Measurements from ENCODE around the gene KIRREL3. TPM values are rescaled to one million over a fixed set of nuclear protein-coding genes. Genes with fewer than 3 reads are reported as not detected.
A peak's percentile ranks its signal among the peaks of the same experiment; 100 is the strongest.

KIRREL3 gene
- total RNA-seq, 1 donor from 2014 or later, result 1.6 TPM

DNA sequence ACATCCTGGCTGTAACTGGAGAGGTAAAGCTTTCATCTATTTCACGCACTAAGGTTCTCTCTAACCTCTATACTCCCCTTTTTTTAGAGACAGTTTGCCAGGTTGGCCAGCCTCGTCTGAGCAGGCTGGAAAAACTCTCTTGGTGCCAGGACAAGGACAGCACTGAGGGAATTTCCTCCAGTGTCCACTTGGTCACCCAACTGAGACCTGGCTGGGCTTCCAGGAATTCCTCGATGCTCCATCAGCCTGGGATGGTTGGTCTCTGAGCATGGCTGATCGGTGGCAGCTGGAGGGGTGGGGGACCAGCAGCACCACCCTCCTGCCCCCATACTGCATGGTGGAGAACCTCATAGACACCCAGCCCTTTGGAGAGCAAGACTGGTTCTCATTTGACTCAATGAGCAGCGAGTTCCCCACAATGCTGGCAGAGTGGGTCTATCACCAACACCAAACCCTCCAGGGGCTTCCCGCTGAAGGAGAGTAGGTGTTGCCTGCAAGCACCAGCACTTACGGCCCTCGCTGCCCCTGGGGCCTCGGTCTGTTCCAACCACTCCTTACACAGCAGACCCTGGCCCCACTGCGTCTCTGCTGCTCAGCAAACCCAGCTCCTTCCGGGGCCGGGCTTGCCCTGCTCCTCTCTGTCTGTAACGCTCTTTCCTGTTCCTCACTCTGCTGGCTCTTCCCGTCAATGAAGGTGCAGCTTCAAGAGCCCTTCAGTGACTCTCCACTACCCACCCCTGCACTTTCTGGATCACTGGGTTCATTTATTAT lies 522.9 kb downstream of the KIRREL3 start:
- no peak for DNase-seq (ENCODE audit: low read depth)

DNA sequence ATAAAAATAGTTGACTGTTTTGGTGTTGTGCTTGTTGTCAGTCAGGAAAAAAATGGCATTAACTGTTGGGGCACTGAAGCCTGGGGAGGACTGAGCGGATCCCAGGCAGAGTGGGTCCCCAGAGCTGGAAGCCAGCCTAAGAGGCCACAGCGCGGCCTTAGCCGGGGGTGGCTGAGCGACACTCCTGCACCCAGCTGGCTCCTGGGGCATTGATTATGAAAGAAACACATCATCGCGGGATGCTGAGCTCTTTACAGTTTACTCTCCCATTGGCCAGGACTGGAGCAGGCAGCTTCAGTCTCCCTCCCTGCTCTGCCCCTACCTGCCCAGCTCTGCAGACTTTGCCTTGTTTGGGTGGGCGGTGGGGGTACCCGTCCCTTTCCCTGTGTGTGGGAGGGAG lies 523.6 kb downstream of the KIRREL3 start:
- DNase-seq (ENCODE audit: low read depth), result no peak

DNA sequence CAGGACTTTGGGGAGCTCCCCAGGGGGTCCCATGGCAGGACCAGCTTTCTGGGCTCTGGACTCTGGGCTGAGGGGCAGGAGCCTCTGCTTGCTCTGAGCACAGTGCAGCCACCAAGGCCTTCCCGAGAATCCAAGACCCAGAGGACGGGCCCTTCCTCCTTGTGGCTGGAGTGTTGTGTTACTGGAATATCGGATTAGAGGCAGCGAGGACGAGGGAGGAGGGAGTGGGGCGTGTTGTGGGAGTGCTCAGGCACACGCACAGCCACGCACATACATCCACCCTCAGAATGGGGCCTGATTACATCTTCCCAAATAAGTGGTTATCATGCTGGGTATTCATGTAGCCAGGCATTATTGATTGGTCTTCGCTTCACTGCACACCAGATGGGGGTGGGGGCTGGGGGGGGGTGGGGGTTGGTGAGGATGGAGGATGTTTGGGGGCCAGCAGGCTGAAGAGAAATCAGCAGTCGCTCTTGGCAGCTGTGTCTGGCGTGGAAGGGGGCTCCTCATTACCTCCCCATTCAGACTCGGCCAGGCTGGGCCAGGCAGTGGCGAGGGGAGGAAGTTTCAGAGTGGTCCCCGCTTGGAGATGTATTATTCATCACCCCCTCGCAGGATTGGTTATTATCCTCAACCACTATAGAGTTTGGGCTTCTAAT lies 524.2 kb downstream of the KIRREL3 start:
- DNase-seq (ENCODE audit: low read depth), result no peak

DNA sequence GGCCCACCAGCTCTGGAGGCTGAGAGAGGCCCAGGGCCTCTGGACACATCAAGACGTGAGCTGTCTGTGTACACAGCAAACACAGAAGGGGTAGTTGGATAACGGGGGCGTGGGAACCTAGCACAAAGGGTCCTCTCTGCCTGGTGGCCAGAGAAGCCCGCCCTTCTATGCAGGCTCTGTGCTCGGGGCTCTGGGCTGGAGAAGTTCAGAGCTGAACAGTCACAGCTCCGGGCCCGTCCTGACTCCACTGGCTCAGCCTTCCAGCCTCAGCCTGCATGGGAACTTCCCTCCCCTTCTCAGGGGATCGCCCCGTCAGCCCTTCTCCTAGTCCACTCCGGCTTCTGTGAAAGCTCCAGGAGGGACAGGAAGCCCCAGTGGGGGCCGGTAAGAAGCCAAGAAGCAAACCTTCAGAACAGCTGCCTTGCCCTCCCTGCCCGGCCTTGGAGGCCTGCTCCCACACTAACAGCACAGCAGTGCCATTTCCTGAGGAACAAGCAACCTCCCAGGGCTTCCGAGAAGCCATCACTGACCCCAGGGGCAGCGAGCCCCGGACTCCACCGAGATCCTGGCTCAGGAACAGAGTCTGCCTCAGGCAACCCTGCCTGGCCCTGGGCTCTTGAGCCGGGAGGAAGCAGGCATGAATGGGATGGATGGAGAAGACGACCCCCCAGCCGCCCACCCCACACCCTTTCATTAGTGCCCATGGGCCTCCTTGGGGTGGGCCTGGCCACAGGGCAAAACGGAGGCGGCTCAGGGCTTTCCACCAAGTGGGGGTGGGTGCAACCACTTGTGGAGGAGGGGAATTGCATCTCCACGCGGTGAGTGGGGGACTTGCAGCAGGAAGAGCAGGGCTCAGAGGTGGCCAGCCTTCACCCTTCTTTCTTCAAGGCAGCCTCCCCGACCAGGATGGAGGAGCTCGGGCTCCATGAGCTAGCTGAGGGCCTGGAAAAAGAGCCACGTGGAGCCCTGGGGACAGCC lies 525.3 kb downstream of the KIRREL3 start:
- no peak for DNase-seq (ENCODE audit: low read depth)

DNA sequence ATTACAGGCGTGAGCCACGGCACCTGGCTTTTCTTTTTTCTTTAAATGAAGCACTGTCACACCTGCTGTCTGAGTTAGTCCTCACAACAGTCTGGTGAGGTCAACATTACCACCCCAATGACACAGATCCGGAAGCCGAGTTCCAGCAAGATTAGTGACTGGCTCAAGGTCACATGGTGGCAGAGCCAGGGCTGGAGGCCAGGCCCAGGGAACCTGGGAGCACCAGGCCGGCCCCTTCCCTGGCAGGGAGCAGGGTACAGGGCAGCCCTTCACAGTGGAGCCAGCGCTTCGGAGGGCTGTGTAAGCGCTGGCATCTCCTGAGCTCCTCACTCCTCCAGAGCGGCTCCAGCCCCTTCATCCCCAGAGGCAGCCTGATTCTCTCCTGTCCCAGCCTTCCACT lies 526.4 kb downstream of the KIRREL3 start:
- no peak for DNase-seq (ENCODE audit: low read depth)

DNA sequence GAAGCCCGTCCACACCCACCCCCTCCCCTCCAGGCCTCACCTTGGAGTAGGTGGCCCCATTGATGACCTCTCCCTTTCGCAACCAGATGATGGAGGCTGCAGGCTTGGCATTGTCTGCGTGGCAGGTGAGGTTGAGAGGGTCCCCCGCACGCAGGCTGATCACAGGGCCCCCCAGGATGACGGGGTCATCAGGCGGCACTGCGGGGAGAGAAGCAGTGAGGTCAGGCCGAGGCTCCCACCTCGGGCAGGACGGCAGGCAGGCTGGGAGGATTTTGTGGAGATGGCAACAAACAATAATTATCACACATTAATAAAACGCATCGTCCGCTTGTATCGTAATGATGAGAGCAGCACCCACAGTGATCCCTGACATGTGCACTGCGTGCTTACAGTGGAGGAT lies 527.3 kb downstream of the KIRREL3 start:
- no peak for DNase-seq (ENCODE audit: low read depth)

DNA sequence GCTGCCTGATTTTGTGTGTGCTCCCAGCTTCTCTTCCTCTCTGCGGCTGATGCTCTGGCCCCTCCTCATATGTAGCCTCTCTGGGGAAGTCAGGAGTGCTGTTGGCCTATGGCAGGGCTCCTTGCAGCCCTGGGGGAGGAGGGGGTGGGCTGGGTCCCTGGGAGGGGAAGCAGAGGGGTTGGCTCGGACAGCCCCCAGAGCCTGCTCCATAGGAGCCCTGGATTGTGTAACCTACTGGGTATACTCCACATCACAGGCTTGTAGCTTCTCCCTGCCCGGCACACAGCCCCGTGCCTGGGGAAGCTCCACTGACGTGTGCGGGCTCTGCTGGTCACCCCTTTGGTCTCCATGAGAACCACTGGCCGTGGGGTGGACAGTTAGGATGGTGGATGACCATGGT lies 531.3 kb downstream of the KIRREL3 start:
- DNase-seq (ENCODE audit: low read depth), result no peak

DNA sequence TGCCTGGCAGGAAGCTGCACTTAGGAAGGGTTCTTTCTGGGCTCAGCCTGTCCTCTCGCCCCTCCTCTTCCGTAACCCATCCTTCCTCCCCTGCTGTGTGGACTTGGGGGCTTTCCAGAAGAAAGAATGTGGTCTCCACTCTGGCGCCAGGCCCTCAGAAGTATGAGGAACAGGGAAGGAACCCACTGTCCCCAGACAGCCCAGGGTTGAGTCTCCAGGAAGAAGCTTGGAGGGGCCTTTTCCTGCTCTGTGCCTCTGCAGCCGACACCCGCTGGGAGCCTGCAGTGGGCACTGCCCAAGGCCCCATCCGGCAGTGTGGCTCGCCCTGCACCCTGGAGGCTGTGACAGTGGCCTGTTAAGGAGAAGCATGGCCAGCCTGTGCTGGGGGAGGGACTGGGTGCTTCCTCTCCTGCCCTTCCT lies 532.5 kb downstream of the KIRREL3 start:
- DNase-seq (ENCODE audit: low read depth), result no peak

DNA sequence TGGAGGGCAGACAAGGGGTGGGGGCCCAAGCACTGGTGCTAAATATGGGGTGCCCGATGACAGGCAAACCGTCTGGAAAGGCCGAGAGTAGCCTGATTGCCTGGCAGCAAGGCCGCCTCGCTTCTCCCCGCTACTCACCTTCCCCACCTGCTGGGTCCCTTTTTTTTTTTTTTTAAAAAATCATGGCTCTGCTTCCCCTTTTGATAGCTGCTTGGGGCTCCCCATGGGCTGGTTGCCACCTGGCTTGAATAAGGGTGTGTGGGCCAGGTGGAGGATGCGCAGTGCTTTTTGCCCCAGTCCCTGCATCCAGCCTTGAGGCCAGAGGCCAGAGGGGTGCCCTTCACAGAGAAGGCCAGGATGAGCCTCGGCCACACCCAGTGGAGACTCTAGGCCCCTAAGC lies 533.1 kb downstream of the KIRREL3 start:
- no peak for DNase-seq (ENCODE audit: low read depth)

DNA sequence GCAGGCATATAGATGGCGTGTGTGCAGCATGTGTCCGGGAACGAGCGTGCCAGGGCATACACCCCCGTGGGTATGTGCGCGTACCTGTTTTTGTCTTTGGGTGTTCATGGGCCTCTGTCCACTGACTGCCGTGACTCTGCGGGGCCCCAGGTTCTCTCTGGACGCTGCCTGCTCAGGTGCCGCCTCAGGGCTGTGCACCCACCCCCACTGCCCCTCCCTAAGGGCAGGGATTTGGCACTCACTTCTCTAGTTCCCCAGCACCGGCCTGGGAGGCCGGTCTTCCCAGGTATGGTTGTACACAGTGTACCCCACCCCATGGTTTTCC lies 533.6 kb downstream of the KIRREL3 start:
- DNase-seq (ENCODE audit: low read depth), result no peak

DNA sequence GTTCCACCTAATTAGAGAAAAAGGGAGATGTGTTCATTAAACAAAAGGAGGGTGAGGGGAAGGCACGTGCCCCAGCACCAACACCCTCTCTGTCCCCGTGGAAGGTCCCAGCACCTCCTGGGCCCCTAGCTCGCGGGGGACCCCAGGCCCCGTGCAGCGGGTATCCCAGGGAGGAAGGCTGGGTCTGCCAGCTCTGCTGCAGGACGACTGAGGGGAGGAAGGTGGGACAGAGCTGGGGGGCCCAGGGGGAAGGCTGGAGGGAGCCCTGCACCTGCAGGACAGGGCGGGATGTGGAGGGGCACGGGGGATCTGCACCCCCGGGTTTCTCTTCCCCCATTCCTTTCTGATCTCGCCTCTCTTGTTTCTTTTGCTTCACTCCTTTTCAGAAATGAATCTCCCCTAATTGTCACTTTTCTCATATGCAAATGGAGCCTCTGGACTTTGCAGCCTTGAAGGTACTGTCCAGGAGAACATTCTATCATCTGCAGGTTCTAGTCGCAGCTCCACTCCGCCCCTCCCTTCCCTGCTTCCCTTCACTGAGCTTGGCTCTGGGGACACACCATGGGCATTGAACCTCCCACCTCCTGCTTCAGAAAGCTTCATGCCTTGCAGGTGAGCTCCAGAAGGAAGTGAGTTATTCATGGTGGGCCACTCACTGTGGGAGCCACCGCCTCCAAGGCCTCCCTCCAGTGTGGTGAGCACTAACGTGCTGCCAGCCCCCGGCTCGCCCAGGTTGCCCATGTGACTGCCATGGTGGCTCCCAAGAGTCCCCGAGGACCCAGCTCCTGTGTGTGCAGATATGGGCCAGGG lies 534.1 kb downstream of the KIRREL3 start:
- DNase-seq (ENCODE audit: low read depth), result no peak

DNA sequence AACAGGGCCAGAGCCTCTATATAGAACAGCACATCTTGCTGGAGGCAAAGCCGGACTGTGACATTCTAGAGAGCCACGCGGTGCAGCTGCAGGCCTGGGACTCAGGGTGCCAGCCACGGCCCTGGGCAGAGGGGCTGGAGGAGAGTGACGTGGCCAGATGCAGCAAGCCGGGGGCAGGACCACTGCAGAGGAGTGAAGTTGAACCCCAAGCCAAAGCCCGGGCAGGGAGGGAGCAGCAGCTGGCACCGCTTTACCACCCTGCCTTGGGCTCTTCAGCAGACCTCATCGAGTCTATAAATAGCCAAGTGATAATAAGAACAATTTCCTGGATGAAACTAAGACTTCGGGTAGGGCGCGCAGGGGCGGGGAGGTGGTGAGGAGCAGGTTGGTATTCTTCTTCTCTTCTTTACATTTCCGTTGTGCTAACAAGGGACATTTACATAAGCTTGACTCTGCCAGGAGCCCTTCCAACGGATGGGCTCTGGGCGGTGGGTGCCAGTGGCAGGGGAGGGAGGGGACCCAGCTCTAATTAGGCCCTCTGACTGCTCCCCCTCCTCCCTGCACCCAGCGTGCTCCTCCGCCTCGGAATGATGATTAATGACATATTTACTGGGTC lies 534.9 kb downstream of the KIRREL3 start:
- DNase-seq (ENCODE audit: low read depth), result peak; percentile 74

DNA sequence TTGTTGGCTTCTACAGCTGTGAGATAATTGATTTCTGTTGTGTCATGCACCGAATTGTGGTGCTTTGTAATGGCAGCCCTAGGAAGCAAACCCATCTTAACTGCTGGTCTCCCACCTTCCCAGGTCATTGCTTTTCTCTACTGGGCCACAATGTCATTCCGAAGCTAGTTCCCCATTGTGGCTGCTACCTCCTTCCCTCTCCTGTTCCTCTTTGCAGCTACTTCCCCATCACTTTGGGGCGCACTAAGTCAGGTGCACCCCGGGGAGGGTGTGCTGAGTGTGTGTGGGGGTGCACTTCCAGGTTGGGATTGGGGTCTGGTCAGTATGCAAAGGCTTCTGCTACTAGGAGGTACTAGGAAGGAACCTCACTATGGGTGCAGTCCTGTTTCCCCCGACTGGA lies 535.8 kb downstream of the KIRREL3 start:
- no peak for DNase-seq (ENCODE audit: low read depth)

DNA sequence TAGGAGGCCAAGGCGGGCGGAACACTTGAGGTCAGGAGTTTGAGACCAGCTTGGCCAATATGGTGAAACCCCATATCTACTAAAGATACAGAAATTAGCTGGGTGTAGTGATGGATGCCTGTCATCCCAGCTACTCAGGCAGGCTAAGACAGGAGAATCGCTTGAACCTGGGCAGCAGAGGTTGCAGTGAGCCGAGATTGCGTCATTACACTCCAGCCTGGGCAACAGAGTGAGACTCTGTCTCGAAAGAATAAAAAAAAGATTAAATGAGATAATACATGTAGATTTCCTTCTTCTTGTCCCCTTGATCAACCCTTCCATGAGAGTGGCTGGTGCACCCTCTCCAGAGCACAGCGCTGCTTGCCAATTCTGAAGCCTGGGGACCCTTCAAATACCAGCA lies 538.1 kb downstream of the KIRREL3 start:
- no peak for DNase-seq (ENCODE audit: low read depth)

DNA sequence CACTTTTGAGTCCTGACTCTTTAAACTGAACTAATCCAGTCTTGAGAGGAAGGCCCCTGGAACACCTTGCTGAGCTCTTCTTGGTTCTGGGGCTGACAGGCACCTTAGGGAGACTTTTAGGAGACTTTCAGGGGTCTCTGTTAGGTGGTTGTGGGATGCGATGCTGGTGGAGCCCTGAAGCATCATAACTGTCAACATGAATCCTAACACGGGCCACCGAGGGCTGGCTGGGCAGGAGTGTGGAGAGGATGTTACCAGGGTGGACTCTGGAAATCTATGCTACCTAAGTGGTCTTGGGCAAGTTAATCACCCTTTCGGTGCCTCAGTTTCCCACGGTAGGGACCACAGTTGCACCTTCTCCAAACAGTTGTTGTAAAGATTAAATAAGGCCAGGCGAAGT lies 538.6 kb downstream of the KIRREL3 start:
- no peak for DNase-seq (ENCODE audit: low read depth)

DNA sequence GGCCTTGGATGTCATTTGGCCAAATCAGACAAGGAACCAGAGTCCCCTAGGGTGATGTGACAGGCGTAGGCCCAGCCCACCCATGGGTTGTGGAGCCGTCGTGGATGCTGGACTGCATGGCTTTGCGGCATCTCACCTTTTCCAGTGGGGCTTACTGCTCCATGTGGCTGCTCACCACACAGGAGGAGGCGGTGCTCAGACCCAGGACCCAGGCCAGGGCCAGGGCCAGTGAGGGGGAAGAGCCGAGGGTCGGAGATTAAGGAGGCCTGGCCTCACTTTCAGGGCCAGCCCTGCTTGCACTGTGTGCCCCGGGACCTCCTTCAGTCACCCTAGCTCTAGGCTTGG lies 539.5 kb downstream of the KIRREL3 start:
- no peak for DNase-seq (ENCODE audit: low read depth)

DNA sequence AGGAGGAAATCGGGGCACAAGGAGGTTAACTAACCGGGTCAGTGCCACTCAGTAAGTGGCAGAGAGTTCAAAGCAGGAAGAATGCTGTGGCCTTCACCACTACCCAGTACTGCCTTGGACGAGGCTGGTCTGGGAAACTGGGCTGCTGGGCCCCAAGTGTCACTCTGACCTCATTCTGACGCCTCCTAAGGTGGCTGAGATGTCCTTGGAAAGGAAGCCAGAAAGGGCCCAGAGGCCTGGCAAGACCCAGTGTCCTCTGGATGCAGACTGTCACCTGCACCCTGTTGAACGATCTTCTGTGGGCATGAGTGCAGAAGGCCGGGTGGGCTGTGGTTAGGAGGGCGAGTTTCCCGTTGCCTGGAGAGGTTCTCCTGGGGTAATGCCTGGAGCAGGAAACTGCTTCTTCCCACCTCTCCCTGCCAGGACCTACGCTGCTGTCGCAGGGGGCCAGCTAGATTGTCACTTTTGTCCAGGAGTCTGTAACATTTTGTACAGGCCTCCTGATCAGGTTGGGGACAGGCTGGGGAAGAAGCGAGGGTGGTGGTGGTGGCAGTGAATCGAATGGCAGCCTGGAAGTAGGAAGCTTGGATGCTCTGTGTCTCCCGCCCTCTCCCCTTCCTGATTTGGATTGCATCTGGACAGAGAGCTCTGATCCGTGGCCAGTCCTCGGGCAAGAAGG lies 540.0 kb downstream of the KIRREL3 start:
- DNase-seq (ENCODE audit: low read depth), result no peak

DNA sequence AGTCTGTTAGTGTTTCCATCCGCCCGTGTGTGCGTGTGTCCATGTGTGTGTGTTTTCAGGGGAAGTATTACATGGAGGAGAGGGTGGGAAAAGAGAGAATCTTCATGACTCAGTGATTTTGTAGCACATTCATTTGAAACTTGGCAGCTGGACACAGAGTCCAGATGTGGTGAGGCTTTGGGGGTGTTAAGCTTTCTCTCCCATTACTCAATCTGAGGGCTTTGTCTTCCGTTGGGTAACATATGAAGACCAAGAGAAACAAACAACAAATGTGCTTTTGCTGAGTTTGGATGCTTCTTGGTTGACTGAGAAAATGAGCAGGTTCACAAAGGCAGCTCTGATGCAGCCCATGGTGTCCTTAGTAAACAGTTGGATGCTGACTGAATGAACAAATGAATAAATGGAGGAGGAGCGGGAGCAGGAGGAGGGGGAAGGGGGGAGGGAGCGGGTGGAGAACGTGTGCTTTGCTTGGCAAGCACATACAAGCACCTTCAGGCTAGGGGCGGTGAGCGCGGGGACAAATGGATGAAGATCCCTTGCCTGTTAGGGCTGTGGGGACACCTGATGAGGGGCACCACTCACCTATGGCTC lies 540.8 kb downstream of the KIRREL3 start:
- no peak for DNase-seq (ENCODE audit: low read depth)

DNA sequence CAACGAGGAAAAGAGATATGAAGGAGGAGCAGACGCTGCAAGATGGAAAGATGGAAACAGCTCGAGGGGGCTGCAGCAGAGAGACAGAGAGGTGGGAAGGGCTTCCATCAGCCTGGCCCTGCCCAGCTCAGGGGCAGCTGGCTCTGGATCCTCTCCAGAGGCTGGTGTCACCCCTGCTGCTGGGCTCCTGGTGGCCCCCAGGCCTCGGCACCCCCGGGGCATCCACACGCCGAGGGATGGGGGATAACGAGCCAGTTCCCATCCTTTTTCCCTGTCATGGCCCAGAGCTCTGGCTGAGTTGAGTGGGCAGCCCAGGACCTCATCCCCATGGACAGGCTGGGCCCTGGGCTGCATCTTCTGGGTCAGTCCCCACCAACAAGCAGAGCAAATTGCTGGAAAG lies 542.8 kb downstream of the KIRREL3 start:
- no peak for DNase-seq (ENCODE audit: low read depth)
